GM23338 (cell line): ENCODE data around the gene RAX2.

ENCODE experiments used
- CREB1 ChIP-seq: fragments of 250-450 bp; sonication (Bioruptor Pico); IDR thresholded peaks from 2 replicates; pipeline ENCODE4 v1.5.0; 2020; ENCODE audit warnings: low read depth, mild to moderate bottlenecking, moderate library complexity
- EZH2 ChIP-seq: fragments of 200-600 bp; sonication (generic); IDR thresholded peaks from one replicate; pipeline ENCODE4 v1.8.0; 2017; ENCODE audit warnings: antibody characterized with exemption, mild to moderate bottlenecking, low read depth; ENCODE audit not compliant: unreplicated experiment
- EZH2phosphoT487 ChIP-seq: fragments of 200-600 bp; sonication (generic); IDR thresholded peaks from one replicate; pipeline ENCODE4 v1.8.1; 2018; ENCODE audit warnings: antibody characterized with exemption; ENCODE audit not compliant: unreplicated experiment
- JUNB ChIP-seq: IDR thresholded peaks from one replicate; pipeline ENCODE4 v1.6.1; 2016; ENCODE audit warnings: antibody characterized with exemption; ENCODE audit not compliant: unreplicated experiment
- NANOG ChIP-seq: IDR thresholded peaks from 2 replicates; pipeline ENCODE4 v1.6.1; 2016; ENCODE audit warnings: antibody characterized with exemption, borderline replicate concordance
- POLR2AphosphoS5 ChIP-seq: IDR thresholded peaks from 2 replicates; pipeline ENCODE4 v1.6.1; 2016; ENCODE audit warnings: antibody characterized with exemption, low read depth
- REST ChIP-seq: IDR thresholded peaks from one replicate; pipeline ENCODE4 v1.6.1; 2018; ENCODE audit warnings: antibody characterized with exemption; ENCODE audit not compliant: unreplicated experiment
- STAT1 ChIP-seq: IDR thresholded peaks from one replicate; pipeline ENCODE4 v1.6.1; 2016; ENCODE audit warnings: antibody characterized with exemption; ENCODE audit not compliant: unreplicated experiment
- ZNF331 ChIP-seq: fragments of 250-450 bp; sonication (Bioruptor Pico); IDR thresholded peaks from 2 replicates; pipeline ENCODE4 v1.5.0; 2020; ENCODE audit warnings: low read depth, mild to moderate bottlenecking, moderate library complexity
- TF ChIP-seq, protein P1 (sequence below), 2 experiments: fragments of 200-600 bp in 1 of 2; sonication (generic) in 1 of 2; conservative IDR thresholded peaks; 2 replicates each; pipeline versions ENCODE4 v1.5.1 to v1.6.1; 2016 to 2017; ENCODE audit warnings: antibody characterized with exemption in 2 of 2, low read depth in 2 of 2, mild to moderate bottlenecking in 2 of 2, moderate library complexity in 1 of 2
- TF ChIP-seq, protein P2 (sequence below): fragments of 250-450 bp; sonication (Bioruptor Pico); IDR thresholded peaks from 2 replicates; pipeline ENCODE4 v1.5.0; 2020; ENCODE audit warnings: mild to moderate bottlenecking, moderate library complexity

- TF ChIP-seq POLR2AphosphoS5 (no peak), NANOG (no peak), EZH2 (no peak), JUNB (no peak), EZH2phosphoT487 (no peak), STAT1 (no peak), REST (no peak), ZNF331 (no peak), CREB1 (CRISPR knock-in tag) (no peak)
- TF ChIP-seq, protein P1, sequence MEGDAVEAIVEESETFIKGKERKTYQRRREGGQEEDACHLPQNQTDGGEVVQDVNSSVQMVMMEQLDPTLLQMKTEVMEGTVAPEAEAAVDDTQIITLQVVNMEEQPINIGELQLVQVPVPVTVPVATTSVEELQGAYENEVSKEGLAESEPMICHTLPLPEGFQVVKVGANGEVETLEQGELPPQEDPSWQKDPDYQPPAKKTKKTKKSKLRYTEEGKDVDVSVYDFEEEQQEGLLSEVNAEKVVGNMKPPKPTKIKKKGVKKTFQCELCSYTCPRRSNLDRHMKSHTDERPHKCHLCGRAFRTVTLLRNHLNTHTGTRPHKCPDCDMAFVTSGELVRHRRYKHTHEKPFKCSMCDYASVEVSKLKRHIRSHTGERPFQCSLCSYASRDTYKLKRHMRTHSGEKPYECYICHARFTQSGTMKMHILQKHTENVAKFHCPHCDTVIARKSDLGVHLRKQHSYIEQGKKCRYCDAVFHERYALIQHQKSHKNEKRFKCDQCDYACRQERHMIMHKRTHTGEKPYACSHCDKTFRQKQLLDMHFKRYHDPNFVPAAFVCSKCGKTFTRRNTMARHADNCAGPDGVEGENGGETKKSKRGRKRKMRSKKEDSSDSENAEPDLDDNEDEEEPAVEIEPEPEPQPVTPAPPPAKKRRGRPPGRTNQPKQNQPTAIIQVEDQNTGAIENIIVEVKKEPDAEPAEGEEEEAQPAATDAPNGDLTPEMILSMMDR (conservative IDR thresholded peaks at IDR 0.05; ENCODE audit: low read depth in 2 of 2) = no peak
- TF ChIP-seq, protein P2, sequence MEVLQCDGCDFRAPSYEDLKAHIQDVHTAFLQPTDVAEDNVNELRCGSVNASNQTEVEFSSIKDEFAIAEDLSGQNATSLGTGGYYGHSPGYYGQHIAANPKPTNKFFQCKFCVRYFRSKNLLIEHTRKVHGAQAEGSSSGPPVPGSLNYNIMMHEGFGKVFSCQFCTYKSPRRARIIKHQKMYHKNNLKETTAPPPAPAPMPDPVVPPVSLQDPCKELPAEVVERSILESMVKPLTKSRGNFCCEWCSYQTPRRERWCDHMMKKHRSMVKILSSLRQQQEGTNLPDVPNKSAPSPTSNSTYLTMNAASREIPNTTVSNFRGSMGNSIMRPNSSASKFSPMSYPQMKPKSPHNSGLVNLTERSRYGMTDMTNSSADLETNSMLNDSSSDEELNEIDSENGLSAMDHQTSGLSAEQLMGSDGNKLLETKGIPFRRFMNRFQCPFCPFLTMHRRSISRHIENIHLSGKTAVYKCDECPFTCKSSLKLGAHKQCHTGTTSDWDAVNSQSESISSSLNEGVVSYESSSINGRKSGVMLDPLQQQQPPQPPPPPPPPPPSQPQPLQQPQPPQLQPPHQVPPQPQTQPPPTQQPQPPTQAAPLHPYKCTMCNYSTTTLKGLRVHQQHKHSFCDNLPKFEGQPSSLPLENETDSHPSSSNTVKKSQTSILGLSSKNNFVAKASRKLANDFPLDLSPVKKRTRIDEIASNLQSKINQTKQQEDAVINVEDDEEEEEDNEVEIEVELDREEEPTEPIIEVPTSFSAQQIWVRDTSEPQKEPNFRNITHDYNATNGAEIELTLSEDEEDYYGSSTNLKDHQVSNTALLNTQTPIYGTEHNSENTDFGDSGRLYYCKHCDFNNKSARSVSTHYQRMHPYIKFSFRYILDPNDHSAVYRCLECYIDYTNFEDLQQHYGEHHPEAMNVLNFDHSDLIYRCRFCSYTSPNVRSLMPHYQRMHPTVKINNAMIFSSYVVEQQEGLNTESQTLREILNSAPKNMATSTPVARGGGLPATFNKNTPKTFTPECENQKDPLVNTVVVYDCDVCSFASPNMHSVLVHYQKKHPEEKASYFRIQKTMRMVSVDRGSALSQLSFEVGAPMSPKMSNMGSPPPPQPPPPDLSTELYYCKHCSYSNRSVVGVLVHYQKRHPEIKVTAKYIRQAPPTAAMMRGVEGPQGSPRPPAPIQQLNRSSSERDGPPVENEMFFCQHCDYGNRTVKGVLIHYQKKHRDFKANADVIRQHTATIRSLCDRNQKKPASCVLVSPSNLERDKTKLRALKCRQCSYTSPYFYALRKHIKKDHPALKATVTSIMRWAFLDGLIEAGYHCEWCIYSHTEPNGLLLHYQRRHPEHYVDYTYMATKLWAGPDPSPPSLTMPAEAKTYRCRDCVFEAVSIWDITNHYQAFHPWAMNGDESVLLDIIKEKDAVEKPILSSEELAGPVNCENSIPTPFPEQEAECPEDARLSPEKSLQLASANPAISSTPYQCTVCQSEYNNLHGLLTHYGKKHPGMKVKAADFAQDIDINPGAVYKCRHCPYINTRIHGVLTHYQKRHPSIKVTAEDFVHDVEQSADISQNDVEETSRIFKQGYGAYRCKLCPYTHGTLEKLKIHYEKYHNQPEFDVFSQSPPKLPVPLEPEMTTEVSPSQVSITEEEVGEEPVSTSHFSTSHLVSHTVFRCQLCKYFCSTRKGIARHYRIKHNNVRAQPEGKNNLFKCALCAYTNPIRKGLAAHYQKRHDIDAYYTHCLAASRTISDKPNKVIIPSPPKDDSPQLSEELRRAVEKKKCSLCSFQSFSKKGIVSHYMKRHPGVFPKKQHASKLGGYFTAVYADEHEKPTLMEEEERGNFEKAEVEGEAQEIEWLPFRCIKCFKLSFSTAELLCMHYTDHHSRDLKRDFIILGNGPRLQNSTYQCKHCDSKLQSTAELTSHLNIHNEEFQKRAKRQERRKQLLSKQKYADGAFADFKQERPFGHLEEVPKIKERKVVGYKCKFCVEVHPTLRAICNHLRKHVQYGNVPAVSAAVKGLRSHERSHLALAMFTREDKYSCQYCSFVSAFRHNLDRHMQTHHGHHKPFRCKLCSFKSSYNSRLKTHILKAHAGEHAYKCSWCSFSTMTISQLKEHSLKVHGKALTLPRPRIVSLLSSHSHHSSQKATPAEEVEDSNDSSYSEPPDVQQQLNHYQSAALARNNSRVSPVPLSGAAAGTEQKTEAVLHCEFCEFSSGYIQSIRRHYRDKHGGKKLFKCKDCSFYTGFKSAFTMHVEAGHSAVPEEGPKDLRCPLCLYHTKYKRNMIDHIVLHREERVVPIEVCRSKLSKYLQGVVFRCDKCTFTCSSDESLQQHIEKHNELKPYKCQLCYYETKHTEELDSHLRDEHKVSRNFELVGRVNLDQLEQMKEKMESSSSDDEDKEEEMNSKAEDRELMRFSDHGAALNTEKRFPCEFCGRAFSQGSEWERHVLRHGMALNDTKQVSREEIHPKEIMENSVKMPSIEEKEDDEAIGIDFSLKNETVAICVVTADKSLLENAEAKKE (CRISPR knock-in tag) = no peak
These were observed 10.3 kb upstream of the RAX2 start for GRCh38 chr19:3782330-3782729.
